GM18507 (cell line): ENCODE measurements around the gene KLHL24.
A peak's percentile ranks its signal among the peaks of the same experiment; 100 is the strongest.
"Not testable (repeated sequence)": the region's sequence is repeated elsewhere in the genome, so short reads cannot be mapped to it uniquely, and the experiment has no call there.

Experiments used
- DNase-seq: peaks from one replicate; pipeline ENCODE4 v3.0.0; 2011; ENCODE audit warnings: low read depth; ENCODE audit not compliant: insufficient read length; ENCODE audit errors: extremely low spot score
- FAIRE-seq: peaks from 2 replicates; lab custom pipeline; 2011; peaks lifted over from hg19 to GRCh38; lab: Jason Lieb, UNC

The KLHL24 gene

DNA sequence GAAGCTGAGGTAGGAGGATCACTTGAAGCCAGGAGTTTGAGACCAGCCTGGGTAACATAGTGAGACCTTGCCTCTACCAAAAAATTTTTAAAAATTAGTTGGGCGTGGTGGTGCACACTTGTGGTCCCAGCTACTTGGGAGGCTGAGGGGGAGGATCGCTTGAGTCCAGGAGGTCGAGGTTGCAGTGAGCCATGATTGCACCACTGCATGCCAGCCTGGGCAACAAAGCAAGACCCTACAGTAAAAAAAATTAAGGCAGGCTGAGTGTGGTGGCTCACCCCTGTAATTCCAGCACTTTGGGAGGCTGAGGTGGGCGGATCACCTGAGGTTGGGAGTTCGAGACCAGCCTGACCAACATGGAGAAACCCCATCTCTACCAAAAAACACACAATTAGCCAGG, 54.2 kb downstream of the KLHL24 start:
- FAIRE-seq, DNase-seq: not testable (repeated sequence)

DNA sequence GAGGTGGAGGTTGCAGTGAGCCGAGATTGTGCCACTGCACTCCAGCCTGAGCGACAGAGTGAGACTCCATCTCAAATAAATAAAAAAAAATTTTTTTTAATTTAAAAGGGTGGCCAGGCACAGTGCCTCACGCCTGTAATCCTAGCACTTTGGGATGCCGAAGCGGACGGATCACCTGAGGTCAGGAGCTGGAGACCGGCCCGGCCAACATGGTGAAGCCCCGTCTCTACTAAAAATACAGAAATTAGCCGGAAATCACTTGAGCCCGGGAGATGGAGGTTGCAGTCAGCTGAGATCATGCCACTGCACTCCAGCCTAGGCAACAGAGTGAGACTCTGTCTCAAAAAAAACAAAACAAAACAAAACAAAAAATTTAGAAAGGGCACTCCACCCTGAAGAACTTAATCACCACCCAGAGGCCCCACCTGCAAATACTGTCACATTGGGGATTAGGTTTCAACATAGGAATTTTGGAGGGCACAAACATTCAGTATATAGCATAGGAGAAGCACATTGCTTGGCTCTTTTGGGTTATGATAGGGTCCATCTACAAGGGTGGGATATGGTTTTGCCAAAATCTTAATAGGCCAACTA, 55.1 kb downstream of the KLHL24 start:
- no peak for FAIRE-seq
- no peak for DNase-seq

DNA sequence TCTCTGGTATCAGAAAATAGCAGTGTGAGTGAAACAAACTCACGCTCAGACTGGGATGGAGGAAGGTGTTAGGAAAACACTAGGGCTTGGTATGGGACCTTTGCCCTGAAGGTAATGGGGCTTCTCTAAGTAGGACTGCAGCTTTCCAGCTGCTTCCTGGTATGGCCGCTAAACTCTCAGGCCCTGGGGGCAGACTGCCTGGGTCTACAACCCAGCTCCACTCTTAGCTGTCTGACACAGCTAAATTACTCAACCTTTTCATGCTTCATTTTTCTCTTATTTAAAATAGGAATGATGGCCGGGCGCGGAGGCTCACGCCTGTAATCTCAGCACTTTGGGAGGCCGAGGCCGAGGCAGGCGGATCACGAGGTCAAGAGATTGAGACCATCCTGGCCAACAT, 57.0 kb downstream of the KLHL24 start:
- FAIRE-seq (no peak), DNase-seq (no peak)

DNA sequence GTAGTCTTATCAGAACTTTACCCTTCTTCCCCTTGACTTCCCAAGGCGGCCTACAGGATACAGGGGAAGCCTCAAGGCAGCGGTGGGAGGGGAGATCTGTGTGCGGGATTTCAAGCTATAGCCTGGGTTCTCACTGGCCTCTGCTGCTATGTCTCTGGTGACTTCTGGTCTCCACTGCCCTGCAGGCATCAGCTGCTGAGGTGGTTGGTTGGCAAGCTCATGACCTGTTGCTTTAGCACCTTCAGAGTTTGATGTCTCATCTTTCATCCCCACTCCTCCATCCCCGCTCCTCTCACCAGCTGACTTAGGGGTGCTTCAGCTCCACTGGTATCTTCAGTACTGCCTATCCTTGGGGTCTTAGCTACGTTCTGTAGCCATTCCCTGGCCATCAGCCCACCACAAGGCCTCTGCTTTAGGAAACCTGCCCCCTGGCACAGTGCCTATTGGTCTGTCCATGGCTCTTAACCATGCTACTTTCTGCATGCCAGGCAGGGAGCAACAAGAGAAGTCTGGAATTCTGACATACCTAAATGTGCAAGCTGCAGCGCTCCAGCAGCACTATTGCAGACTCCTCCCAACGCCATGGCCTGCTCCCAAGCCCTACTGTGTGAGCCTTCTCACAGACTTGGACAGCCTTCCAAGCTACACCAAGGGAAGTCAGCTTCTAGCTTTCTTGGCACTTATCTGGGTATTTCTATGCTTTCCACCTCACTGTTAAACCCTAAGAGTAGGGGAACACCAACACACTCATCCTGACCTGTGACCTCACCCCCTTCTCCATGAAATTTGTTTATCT, 60.3 kb downstream of the KLHL24 start:
- FAIRE-seq: no peak
- no peak for DNase-seq

DNA sequence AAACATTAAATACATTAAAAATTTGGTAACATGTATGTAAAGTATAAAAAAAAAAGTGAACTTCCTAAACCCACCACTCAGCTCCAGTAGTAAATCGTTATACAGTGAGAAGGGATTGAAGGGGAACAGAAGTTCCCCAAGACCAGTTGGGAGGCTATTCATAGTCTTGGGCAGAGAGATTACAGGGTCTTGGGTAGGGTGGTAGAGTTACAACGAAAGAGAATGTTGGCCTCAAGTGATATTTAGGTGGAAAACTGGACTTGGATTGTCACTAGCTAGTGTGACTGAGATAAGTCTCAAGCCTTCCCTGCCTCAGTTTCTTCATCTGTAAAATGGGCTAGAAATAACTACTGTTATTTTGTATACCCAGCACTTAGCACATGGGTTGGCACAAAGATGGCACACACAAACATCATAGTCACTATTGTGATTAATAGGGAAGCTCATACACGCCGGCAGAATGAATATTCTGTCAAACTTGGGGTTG, 61.7 kb downstream of the KLHL24 start:
- no peak for FAIRE-seq
- DNase-seq: no peak

DNA sequence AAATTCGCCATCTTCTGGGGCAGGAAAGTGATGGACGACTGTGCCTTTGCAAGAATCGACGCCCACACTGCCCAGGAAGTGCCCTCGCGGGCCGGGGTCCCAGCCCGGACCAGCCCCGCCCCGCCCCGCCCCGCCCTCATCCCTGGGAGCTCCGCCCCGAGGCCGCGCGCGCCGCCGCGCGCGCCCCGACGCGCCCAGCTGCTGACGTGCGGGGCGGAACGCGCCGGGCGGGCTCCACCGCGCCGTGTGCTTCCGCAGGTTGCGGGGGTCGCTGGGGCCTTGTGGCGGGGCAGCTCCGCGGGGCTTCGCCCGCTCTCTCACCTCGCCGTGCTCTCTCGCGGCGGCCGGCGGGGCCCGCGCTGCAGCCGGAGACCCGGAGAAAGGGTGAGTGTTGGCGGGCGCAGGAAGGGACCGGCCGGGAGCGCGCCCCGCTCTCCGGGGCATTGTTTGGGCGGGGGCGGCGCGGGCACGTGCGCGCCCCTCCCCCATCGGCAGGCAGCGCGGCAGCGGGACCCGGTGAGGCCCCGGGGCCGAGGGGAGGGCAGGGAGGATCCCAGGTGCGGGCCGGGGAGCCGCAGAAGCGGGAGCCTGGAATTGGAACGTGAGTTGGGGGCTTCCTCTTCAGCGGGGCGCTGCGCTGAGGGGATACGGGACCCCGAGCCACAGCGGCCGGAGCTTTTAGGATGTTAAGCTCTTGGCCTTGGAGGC, 62.3 kb downstream of the KLHL24 start, which contains the start of gene YEATS2:
Gene YEATS2, plus strand, starts transcription at position 188 of the 708 bp plus-strand sequence. CDS start 17,366 bp downstream, outside the sequence.
- DNase-seq (peak; percentile 89), FAIRE-seq (no peak)

DNA sequence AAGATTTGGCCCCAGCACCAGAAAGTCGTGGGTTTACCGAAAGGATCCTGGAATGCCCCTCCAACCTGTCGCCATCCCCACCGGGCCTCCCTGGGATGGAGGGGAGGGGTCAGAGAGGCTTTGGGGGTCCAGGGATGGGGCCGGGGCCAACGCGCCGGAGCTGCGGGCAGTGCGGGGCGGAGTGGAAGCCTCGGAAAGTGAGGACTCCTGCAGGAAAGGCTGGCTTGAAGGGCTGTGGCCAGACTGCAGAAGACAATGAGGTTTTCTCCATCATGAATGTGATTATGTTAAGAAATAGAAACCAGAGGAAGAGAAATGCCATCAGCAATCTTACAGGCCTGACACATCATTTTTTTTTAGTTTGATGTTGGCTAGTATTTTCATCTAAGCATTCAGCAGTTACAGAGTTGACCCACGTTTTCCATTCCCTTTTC, 62.9 kb downstream of the KLHL24 start:
- DNase-seq: no peak
- FAIRE-seq: peak; percentile 36

DNA sequence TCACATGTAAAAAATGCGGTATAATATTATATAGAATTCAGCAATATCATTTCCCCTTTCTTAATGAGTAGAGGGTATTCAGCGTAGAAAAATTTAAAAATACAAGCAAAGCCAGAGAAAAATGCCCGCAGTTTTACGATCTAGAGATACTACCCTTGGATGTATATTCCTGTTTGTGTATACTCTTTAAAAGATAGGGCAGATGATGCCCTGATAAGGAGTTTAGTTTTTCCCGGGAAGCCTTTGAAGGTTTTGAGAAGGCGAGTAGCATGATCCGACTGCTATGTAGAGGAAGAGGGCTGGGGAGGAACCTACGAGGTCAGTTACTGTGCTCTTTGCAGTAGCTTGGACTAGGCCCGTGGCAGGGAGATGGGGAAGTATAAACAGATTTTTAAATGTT, 63.3 kb downstream of the KLHL24 start:
- FAIRE-seq (no peak), DNase-seq (no peak)

DNA sequence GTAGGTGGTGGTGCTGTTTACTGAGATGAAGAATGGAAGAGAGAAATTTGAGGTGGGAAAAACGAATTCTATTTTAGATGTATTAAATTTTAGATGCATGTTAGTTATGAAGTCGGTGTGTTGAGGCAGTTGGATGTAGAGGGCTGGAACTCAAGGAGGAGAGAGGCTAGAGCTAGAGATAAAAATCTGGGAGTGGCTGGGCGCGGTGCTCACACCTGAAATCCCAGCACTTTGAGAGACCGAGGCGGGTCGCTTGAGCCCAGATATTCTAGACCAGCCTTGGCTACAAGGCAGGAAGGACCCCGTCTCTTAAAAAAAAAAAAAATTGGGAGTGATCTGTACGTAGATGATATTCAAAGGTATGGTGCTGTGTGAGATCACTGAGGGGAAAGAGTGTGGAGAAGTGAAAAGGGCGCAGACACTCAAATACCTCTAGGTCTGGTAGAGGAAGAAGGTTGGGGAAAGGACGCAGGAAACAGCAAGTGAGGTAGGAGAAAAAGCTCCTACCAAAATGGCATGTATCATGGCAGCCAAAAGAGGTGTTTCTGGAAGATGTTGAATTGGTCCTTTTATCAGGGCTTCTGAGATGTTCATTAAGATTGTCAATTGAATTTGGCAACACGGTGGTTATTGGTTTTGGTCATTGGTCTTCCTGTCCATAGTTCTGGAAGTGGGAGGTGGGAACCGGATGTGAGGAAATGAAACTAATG, 64.0 kb downstream of the KLHL24 start:
- no peak for FAIRE-seq
- DNase-seq: no peak

DNA sequence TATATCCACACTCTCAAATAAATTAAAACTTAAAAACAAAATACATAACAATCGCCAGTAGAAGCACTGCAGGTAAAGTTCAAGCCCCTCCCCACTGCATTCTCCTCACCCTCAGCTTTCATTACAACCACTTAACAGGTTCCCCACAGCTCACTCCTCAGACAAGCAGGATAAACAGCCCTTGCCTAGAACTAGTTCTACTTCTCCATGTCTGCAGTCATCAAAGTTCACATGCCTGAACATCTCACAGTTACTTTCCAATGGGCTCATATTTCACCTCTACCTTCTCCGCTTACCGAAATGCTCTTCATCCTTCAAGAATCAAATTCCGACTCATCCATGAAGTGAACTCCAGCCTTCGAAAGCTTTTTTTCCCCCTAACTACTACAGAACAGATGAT, 66.3 kb downstream of the KLHL24 start:
- FAIRE-seq (no peak), DNase-seq (no peak)

DNA sequence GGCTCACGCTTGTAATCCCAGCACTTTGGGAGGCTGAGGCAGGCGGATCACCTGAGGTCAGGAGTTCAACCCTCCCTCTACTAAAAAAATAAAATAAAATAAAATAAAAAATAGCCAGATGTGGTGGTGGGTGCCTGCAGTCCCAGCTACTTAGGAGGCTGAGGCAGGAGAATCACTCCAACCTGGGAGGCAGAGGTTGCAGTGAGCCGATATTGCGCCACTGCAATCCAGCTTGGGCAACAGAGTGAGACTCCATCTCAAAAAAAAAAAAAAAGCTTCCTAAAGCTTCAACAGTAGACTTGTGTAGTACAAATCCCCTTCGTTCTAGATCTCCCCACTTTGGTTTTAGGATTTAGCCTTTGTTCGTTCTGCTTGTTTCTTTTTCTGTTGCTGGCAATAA, 68.5 kb downstream of the KLHL24 start:
- not testable (repeated sequence) for FAIRE-seq, DNase-seq

DNA sequence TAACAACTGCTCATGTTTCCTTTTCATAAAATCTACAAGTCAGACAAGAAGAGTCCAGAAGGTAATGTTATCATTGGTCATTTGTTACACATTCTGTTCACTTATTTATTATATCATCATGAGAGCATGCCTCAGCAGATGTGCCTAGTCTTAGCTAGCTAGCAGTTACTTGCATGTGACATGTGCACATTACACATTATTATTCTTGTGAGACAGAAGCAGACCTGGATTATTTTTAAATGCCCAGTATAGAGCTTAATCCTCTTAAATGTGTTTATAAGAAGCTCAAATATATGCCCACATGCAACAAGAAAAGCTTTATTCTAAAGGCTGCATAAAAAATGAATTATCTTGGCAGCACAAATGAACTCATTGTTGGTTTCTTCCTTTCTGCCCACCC, 74.8 kb downstream of the KLHL24 start:
- FAIRE-seq: no peak
- no peak for DNase-seq

DNA sequence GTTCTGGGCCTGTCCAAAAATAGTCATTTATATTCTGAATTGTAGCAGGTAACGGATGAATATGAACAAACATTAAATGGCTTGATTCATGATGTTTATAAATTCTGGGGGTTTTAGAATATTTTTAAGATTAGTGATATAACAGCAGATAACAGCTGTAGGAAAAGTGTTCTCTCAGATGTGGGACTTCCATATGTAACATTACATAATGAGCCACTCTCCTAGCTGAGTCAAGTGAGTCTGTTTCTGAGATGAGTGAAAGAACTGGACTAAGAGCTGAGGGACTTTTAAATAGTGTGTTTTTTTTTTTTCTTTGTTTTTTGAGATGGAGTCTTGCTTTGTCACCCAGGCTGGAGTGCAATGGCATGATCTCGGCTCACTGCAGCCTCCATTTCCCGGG, 76.1 kb downstream of the KLHL24 start:
- FAIRE-seq (no peak), DNase-seq (no peak)

DNA sequence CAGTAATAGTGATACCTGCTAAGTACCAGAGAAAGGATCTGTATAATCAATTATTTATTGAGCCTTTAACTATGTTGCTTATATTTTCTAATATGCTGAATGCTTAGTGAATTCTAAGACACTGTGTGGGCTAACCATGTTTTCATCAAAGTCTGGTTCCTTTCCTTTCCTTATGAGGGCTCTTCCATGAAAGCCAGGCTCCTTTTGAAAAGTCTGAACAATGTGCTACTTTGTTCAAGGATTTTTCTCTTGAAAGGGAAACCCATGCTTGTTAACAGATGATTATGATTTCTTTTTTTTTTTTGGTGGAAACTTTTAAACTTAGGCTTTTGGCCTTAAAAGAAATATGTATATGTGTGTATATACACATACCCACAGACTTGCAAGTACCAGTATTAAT, 79.2 kb downstream of the KLHL24 start:
- DNase-seq (no peak), FAIRE-seq (no peak)

DNA sequence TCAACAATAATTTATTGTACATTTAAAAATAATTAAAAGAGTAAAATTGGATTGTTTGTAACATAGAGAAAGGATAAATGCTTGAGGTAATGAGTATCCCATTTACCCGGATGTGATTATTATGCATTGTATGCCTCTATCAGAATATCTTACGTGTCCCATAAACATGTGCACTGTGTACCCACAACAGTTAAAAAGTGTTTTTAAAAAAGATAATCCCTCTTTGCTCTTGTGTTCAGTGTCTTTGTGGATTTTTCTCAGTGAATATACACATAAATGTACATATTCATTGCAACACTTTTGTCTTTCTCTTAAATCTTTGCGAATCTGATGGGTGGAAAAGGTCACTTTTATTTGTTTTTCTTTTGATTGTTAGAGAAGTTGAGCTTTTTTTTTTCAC, 82.6 kb downstream of the KLHL24 start:
- DNase-seq: no peak
- FAIRE-seq: no peak

DNA sequence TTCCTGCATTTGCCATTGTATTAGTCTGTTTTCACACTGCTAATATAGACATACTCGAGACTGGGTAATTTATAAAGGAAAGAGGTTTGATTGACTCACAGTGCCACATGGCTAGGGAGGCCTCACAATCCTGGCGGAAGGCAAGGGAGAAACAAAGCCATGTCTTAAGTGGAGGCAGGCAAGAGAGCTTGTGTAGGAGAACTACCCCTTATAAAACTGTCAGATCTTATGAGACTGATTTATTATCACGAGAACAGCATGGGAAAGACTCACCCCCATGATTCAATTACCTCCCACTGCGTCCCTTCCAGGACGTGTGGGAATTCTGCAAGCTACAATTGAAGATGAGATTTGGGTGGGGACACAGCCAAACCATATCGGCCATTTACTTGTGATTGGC, 90.0 kb downstream of the KLHL24 start:
- no peak for DNase-seq
- no peak for FAIRE-seq

DNA sequence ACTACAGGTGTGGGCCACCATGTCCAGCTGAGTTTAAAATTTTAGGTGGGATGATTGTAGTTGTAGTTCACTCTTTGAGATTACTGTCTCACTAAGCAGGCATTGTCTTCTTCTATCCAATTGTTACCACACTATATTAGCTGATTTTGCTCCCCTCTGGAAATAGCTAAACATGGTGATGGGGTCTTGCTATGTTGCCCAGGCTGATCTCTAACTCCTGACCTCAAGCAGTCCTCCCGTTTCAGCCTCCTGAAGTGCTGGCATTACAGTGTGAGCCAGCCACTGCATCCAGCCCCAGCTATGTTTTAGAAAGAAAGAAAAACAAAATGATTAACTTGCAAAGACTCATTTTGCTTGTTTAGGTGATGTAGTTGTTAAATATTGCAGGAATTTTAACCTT, 92.8 kb downstream of the KLHL24 start:
- DNase-seq (no peak), FAIRE-seq (no peak)

DNA sequence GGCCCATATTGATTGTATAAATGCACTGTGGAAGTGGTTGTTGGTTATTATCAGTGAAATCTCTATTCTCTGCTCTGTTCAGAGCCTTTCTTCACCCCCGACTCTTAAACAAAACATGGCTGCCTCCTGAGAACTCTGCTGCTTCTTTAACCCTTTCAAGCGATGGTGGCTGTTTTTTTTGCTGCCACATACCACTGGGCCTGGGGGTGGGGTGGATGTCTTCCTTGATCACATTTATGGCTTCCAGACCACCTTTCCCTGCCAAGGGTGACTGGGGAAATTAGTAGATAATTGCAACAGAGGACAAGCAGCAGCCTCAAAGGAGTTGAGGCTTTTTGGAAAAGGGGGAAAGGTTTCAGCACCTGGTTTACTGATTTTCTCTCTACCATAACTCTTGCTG, 94.9 kb downstream of the KLHL24 start:
- FAIRE-seq: no peak

DNA sequence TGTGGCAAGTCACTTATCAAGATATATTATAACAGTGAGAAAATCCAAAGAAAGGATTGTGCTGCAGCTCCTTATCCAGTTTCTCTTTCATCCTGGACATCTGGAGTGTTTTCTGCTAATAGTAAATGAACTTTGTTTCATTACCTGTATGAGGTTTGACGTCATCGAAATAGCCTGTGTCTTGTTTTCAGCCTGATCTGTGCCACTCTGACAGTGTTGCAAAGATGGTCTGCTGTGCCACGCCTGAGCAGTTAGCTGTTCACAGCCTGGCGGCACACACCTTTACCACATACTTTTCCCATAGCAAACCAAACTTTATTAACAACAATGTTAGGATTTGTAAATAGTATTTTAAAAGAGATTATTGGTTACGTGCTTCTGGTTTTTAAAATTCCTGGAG, 96.2 kb downstream of the KLHL24 start:
- FAIRE-seq: no peak

More for the DNA sequence above, 94.9 kb downstream of the KLHL24 start:
- DNase-seq: no peak

DNA sequence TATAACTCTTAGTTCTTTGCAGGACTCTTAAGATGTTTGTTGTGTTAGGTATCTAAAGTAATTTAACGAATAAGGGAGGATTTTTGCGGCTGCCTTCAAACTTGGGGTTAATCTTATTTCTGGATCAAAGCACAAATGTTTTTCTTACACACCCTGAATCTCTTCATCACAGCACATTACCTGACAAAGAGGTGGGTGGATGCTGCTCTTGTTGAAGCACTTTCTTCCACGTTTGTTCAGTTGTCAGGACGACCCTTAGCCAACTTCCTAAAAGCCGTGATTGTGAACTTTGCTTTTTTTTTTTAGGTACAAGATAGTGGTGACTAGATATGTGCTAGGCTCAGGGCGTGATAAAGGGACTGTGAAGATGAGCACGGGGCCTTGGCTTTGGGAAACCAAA, 98.1 kb downstream of the KLHL24 start:
- no peak for DNase-seq
- FAIRE-seq: no peak

More for the DNA sequence above, 96.2 kb downstream of the KLHL24 start:
- no peak for DNase-seq
